SK-N-SH (cell line): ENCODE results near the gene IFNAR1. TPM values are rescaled to one million over a fixed set of nuclear protein-coding genes. Genes with fewer than 3 reads are reported as not detected.

Experiments
- CTCF ChIA-PET: fragments of 300-600, 350-600 bp; formaldehyde crosslinking; extraction: SDS; loops from one replicate; lab custom pipeline; 2021; lab: Yijun Ruan, JAX
- POLR2A ChIA-PET: fragments of 350-600 bp; sonication (Branson Sonifier 250); formaldehyde crosslinking; extraction: SDS; loops from one replicate; lab custom pipeline; 2020; ENCODE audit warnings: antibody characterized with exemption, inconsistent platforms; lab: Yijun Ruan, JAX
- DNase-seq: peaks from one replicate; pipeline ENCODE4 v3.0.0; 2012
- H2AFZ ChIP-seq: fragments of 200-600 bp; sonication (generic); 2 replicates; pipeline ENCODE4 v1.8.1; 2016; ENCODE audit warnings: antibody characterized with exemption, mild to moderate bottlenecking, low read depth
- H3F3A ChIP-seq: fragments of 200-600 bp; sonication (generic); replicated peaks from 2 replicates; pipeline ENCODE3; 2016; ENCODE audit warnings: antibody characterized with exemption, mild to moderate bottlenecking; ENCODE audit not compliant: insufficient read depth
- H3K27ac ChIP-seq, 2 experiments: fragments of 200-500 bp in 1 of 2; fragments of 200-600 bp in 1 of 2; sonication (Bioruptor generic) in 1 of 2; sonication (generic), shearing (Covaris generic) in 1 of 2; 2 replicates each; pipeline versions ENCODE4 v1.5.1 to v1.6.1; 2014 to 2016; ENCODE audit warnings: low read depth in 2 of 2, inconsistent platforms in 1 of 2, low read length in 1 of 2, mild to moderate bottlenecking in 1 of 2, mixed read lengths in 1 of 2
- H3K27me3 ChIP-seq: fragments of 200-600 bp; sonication (generic), shearing (Covaris generic); 2 replicates; pipeline ENCODE4 v1.6.1; 2016; ENCODE audit warnings: mixed run types; ENCODE audit not compliant: insufficient read depth
- H3K36me3 ChIP-seq, 2 experiments: fragments of 200-500 bp in 1 of 2; fragments of 200-600 bp in 1 of 2; sonication (Bioruptor generic) in 1 of 2; sonication (generic) in 1 of 2; replicated peaks in 1 of 2; 2 replicates each; pipeline versions ENCODE3 to v1.5.1; 2014 to 2016; ENCODE audit warnings: low read length in 1 of 2, mild to moderate bottlenecking in 1 of 2; ENCODE audit not compliant: insufficient read depth in 2 of 2, control insufficient read depth in 1 of 2
- H3K4me1 ChIP-seq, 2 experiments: fragments of 200-500 bp in 1 of 2; fragments of 200-600 bp in 1 of 2; sonication (Bioruptor generic) in 1 of 2; sonication (generic), shearing (Covaris generic) in 1 of 2; 2 replicates each; pipeline versions ENCODE4 v1.5.1 to v1.6.1; 2014 to 2016; ENCODE audit warnings: low read depth in 1 of 2, low read length in 1 of 2, mixed run types in 1 of 2; ENCODE audit not compliant: insufficient read depth in 2 of 2, control insufficient read depth in 1 of 2
- H3K4me2 ChIP-seq: fragments of 200-600 bp; sonication (generic), shearing (Covaris generic); 2 replicates; pipeline ENCODE4 v1.6.1; 2017; ENCODE audit warnings: mixed run types
- H3K4me3 ChIP-seq, 2 experiments: fragments of 200-500 bp in 1 of 2; fragments of 200-600 bp in 1 of 2; sonication (Bioruptor generic) in 1 of 2; sonication (generic), shearing (Covaris generic) in 1 of 2; 2 replicates each; pipeline versions ENCODE4 v1.5.1 to v1.8.1; 2014 to 2016; ENCODE audit warnings: low read depth in 2 of 2, inconsistent platforms in 1 of 2, low read length in 1 of 2, mild to moderate bottlenecking in 1 of 2, mixed read lengths in 1 of 2, moderate library complexity in 1 of 2
- H3K79me2 ChIP-seq: fragments of 200-600 bp; sonication (generic); 2 replicates; pipeline ENCODE4 v1.8.1; 2017; ENCODE audit warnings: mild to moderate bottlenecking; ENCODE audit not compliant: insufficient read depth
- H3K9ac ChIP-seq: fragments of 200-600 bp; sonication (generic); 2 replicates; pipeline ENCODE4 v1.6.1; 2017; ENCODE audit warnings: mixed run types
- H3K9me2 ChIP-seq: fragments of 200-600 bp; sonication (generic); 2 replicates; pipeline ENCODE4 v1.6.1; 2017; ENCODE audit warnings: mixed run types
- H3K9me3 ChIP-seq: fragments of 200-600 bp; sonication (generic); 2 replicates; pipeline ENCODE4 v1.6.1; 2017; ENCODE audit warnings: mixed run types, mild to moderate bottlenecking, moderate library complexity
- H4K20me1 ChIP-seq: fragments of 200-600 bp; sonication (generic); 2 replicates; pipeline ENCODE4 v1.6.1; 2017; ENCODE audit warnings: mild to moderate bottlenecking, mixed run types; ENCODE audit not compliant: insufficient read depth
- ELF1 ChIP-seq: IDR thresholded peaks from 2 replicates; pipeline ENCODE4 v1.4.0; 2012
- EP300 ChIP-seq, 2 experiments: IDR thresholded peaks; 2 replicates each; pipeline versions ENCODE4 v1.4.0 to v1.6.1; 2012; ENCODE audit warnings: borderline replicate concordance in 1 of 2, low read depth in 1 of 2, low read length in 1 of 2
- FOSL2 ChIP-seq: IDR thresholded peaks from 2 replicates; pipeline ENCODE4 v1.4.0; 2012; ENCODE audit warnings: low read depth, mild to moderate bottlenecking, moderate library complexity, borderline replicate concordance
- FOXJ3 ChIP-seq: sonication (generic); formaldehyde crosslinking; IDR thresholded peaks from 2 replicates; pipeline ENCODE4 v1.5.1; 2020; ENCODE audit warnings: mild to moderate bottlenecking, missing genetic modification reagents
- GATA2 ChIP-seq: sonication (generic); formaldehyde crosslinking; IDR thresholded peaks from 2 replicates; pipeline ENCODE4 v1.5.0; 2020; ENCODE audit warnings: mild to moderate bottlenecking, missing genetic modification reagents
- JUND ChIP-seq: IDR thresholded peaks from 2 replicates; pipeline ENCODE4 v1.4.0; 2012
- MEF2A ChIP-seq: IDR thresholded peaks from 2 replicates; pipeline ENCODE4 v1.4.0; 2012; ENCODE audit warnings: low read depth, borderline replicate concordance
- MXI1 ChIP-seq: IDR thresholded peaks from 2 replicates; pipeline ENCODE4 v1.6.1; 2012; ENCODE audit warnings: mild to moderate bottlenecking, low read depth, low read length, improper control_type of control experiment
- NFIC ChIP-seq: IDR thresholded peaks from 2 replicates; pipeline ENCODE4 v1.4.0; 2012; ENCODE audit warnings: borderline replicate concordance
- RAD21 ChIP-seq: IDR thresholded peaks from 2 replicates; pipeline ENCODE4 v1.6.1; 2012; ENCODE audit warnings: mild to moderate bottlenecking, low read length
- RFX5 ChIP-seq: IDR thresholded peaks from 2 replicates; pipeline ENCODE4 v1.6.1; 2012; ENCODE audit warnings: mild to moderate bottlenecking, improper control_type of control experiment, low read length
- RXRA ChIP-seq: IDR thresholded peaks from 2 replicates; pipeline ENCODE4 v1.4.0; 2012; ENCODE audit warnings: low read depth, mild to moderate bottlenecking, borderline replicate concordance
- SIN3A ChIP-seq: IDR thresholded peaks from 2 replicates; pipeline ENCODE4 v1.6.1; 2012; ENCODE audit warnings: low read depth, mild to moderate bottlenecking, low read length, moderate library complexity, borderline replicate concordance
- TAF1 ChIP-seq: IDR thresholded peaks from 2 replicates; pipeline ENCODE4 v1.6.1; 2012; ENCODE audit warnings: low read depth, mild to moderate bottlenecking, low read length, moderate library complexity, borderline replicate concordance
- WGBS: methylation state at CpG from one replicate; pipeline ENCODE4 v1.1.6; 2017; ENCODE audit warnings: low lambda C conversion rate; 5-methylcytosine and 5-hydroxymethylcytosine counted together
- polyA plus RNA-seq, 3 experiments: library from polyadenylated mRNA; depleted of rRNA; stranded (reverse); fragments of >200 nt; gene quantifications; 2 replicates each; pipeline ENCODE4 v1.2.3, GENCODE V29; 2012
- TF ChIP-seq, protein P1 (sequence below): fragments of 200-600 bp; sonication (generic); IDR thresholded peaks from 2 replicates; pipeline ENCODE4 v1.6.1; 2017; ENCODE audit warnings: antibody characterized with exemption, mild to moderate bottlenecking, moderate library complexity
- TF ChIP-seq, protein P2 (sequence below): IDR thresholded peaks from 2 replicates; pipeline ENCODE4 v1.4.0; 2012; ENCODE audit warnings: low read depth, borderline replicate concordance
- TF ChIP-seq, protein P3 (sequence below): IDR thresholded peaks from 2 replicates; pipeline ENCODE4 v1.4.0; 2012; ENCODE audit warnings: low read depth, borderline replicate concordance
- TF ChIP-seq, protein P4 (sequence below): IDR thresholded peaks from 2 replicates; pipeline ENCODE4 v1.6.1; 2012; ENCODE audit warnings: mild to moderate bottlenecking, low read depth, low read length, moderate library complexity
- TF ChIP-seq, protein P5 (sequence below): IDR thresholded peaks from 2 replicates; pipeline ENCODE4 v1.4.0; 2012; ENCODE audit warnings: low read depth
- TF ChIP-seq, protein P6 (sequence below): IDR thresholded peaks from 2 replicates; pipeline ENCODE4; 2012

Gene IFNAR1
- polyA plus RNA-seq, 1 of the 3 experiments (the other 2 are of a cell fraction): 12.2 TPM

DNA sequence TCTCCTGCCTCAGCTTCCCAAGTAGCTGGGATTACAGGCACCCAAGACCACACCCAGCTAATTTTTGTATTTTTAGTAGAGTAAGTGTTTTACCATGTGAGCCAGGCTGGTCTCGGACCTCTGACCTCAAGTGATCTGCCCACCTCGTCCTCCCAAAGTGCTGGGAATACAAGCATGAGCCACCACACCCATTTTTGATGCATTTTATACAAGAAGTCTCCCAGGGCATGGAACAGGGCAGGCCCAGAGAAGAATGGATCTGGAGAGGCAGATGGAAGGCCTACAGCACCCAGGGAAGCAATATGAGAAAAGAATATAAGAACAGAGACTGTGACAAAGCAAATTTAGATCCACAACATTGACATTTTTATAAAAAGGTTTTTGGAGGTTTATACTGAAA is 18.8 kb upstream of the IFNAR1 start (continued):
- TF ChIP-seq, protein P1, sequence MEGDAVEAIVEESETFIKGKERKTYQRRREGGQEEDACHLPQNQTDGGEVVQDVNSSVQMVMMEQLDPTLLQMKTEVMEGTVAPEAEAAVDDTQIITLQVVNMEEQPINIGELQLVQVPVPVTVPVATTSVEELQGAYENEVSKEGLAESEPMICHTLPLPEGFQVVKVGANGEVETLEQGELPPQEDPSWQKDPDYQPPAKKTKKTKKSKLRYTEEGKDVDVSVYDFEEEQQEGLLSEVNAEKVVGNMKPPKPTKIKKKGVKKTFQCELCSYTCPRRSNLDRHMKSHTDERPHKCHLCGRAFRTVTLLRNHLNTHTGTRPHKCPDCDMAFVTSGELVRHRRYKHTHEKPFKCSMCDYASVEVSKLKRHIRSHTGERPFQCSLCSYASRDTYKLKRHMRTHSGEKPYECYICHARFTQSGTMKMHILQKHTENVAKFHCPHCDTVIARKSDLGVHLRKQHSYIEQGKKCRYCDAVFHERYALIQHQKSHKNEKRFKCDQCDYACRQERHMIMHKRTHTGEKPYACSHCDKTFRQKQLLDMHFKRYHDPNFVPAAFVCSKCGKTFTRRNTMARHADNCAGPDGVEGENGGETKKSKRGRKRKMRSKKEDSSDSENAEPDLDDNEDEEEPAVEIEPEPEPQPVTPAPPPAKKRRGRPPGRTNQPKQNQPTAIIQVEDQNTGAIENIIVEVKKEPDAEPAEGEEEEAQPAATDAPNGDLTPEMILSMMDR: no peak
- no peak for TF ChIP-seq TAF1
- no peak for TF ChIP-seq MEF2A
- TF ChIP-seq, protein P2, sequence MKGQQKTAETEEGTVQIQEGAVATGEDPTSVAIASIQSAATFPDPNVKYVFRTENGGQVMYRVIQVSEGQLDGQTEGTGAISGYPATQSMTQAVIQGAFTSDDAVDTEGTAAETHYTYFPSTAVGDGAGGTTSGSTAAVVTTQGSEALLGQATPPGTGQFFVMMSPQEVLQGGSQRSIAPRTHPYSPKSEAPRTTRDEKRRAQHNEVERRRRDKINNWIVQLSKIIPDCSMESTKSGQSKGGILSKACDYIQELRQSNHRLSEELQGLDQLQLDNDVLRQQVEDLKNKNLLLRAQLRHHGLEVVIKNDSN: no peak
- no peak for TF ChIP-seq NFIC
- TF ChIP-seq, protein P3, sequence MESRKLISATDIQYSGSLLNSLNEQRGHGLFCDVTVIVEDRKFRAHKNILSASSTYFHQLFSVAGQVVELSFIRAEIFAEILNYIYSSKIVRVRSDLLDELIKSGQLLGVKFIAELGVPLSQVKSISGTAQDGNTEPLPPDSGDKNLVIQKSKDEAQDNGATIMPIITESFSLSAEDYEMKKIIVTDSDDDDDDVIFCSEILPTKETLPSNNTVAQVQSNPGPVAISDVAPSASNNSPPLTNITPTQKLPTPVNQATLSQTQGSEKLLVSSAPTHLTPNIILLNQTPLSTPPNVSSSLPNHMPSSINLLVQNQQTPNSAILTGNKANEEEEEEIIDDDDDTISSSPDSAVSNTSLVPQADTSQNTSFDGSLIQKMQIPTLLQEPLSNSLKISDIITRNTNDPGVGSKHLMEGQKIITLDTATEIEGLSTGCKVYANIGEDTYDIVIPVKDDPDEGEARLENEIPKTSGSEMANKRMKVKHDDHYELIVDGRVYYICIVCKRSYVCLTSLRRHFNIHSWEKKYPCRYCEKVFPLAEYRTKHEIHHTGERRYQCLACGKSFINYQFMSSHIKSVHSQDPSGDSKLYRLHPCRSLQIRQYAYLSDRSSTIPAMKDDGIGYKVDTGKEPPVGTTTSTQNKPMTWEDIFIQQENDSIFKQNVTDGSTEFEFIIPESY: no peak
- no peak for TF ChIP-seq SIN3A

DNA sequence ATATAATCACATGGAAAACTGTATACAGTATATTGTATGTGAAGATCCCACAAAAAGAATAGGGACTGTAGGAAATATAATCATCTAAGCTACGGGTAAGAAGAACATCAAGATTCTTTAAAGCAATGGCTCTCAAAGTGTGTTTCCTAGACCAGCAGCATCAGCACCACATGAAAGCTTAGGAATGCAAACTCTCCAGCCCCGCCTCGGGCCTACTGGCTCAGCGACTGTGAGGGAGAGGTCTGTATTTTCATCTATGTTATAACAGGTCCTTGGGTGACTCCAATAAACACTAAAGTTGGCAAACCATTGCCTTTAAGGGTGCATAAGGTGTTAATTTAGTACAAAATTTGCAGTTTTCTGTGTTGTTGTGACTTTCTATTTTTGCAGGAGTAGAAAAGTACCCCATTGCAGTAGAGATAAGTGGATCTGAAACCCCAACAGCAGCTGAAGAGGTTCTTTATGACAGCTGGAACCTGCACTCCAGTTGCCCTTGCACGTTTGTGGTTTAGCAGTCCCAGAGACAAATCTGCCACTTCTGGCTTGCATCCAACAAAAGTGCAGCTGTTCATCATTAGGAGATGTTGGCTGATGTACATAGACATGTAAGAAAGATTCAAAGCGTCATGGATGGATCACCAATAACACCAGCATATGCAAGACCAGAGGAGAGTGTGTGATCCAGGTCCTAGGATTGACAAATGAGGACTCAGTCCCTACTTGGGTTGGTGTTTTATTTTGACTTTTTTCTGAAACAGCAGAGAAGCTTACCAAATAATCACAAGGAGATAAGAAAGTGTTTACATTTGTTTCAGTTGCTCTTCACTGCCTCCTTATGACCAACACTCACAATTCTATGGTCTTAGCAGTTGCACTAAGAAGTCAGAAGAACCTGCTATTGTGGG is 15.9 kb upstream of the IFNAR1 start:
- H3K27ac ChIP-seq: peak overlapping the region in 1 of 2 experiments; percentile 58; a peak in 2 of 4 replicates
- no peaks in the 10 kb centered on the region for H3K36me3 ChIP-seq
- CTCF ChIA-PET: interaction anchor here (0.7 to 1.7 kb wide), 9 partner anchors 9 to 109 kb away, joined by 3 to 5 read pairs (median 3); partner anchors contain the start of gene IFNAR2
- no peak overlapping the region for H3K4me2 ChIP-seq
- peaks cover 7% of the 10 kb centered on the region; the same call in 1 of the 2 replicates for H3K9me3 ChIP-seq
- WGBS: 24% methylated on average over 6 of the region's 6 CpGs
- POLR2A ChIA-PET: interaction anchor here (1.1 to 1.2 kb wide), 2 partner anchors 16 to 171 kb away, joined by 4 to 5 read pairs; partner anchors contain the start of genes IFNAR1 and TMEM50B
- no peaks in the 10 kb centered on the region for H3K27me3 ChIP-seq
- peak; percentile 47 for DNase-seq
- no peaks in the 10 kb centered on the region for H3F3A ChIP-seq
- H2AFZ ChIP-seq: no peak overlapping the region
- no peaks in the 10 kb centered on the region for H4K20me1 ChIP-seq
- peaks cover 0 to 7% of the 10 kb centered on the region in 2 experiments; a peak in 2 of 4 replicates for H3K4me1 ChIP-seq
- no peaks in the 10 kb centered on the region for H3K79me2 ChIP-seq
- no peaks in the 10 kb centered on the region for H3K9me2 ChIP-seq
- no peak overlapping the region for H3K9ac ChIP-seq
- no peak overlapping the region for H3K4me3 ChIP-seq
- TF ChIP-seq GATA2 (CRISPR knock-in tag) (peak; percentile 50; the same call in 1 of the 2 replicates), MXI1 (peak; percentile 41; the same call in 1 of the 2 replicates), RAD21 (no peak; the same call in 1 of the 2 replicates), ELF1 (no peak), RXRA (no peak), FOXJ3 (CRISPR knock-in tag) (0 out of 2 replicates have a peak, but pooled peaks have one; percentile 26), MEF2A (no peak), JUND (no peak), EP300 (IDR thresholded peaks at IDR 0.05; ENCODE audit: borderline replicate concordance in 1 of 2, low read depth in 1 of 2, low read length in 1 of 2) (peak in 1 of 2 experiments; percentile 47; a peak in 2 of 4 replicates), RFX5 (no peak), FOSL2 (no peak)
- TF ChIP-seq, protein P4, sequence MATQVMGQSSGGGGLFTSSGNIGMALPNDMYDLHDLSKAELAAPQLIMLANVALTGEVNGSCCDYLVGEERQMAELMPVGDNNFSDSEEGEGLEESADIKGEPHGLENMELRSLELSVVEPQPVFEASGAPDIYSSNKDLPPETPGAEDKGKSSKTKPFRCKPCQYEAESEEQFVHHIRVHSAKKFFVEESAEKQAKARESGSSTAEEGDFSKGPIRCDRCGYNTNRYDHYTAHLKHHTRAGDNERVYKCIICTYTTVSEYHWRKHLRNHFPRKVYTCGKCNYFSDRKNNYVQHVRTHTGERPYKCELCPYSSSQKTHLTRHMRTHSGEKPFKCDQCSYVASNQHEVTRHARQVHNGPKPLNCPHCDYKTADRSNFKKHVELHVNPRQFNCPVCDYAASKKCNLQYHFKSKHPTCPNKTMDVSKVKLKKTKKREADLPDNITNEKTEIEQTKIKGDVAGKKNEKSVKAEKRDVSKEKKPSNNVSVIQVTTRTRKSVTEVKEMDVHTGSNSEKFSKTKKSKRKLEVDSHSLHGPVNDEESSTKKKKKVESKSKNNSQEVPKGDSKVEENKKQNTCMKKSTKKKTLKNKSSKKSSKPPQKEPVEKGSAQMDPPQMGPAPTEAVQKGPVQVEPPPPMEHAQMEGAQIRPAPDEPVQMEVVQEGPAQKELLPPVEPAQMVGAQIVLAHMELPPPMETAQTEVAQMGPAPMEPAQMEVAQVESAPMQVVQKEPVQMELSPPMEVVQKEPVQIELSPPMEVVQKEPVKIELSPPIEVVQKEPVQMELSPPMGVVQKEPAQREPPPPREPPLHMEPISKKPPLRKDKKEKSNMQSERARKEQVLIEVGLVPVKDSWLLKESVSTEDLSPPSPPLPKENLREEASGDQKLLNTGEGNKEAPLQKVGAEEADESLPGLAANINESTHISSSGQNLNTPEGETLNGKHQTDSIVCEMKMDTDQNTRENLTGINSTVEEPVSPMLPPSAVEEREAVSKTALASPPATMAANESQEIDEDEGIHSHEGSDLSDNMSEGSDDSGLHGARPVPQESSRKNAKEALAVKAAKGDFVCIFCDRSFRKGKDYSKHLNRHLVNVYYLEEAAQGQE: no peak
- TF ChIP-seq, protein P5, sequence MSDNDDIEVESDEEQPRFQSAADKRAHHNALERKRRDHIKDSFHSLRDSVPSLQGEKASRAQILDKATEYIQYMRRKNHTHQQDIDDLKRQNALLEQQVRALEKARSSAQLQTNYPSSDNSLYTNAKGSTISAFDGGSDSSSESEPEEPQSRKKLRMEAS: no peak
- TF ChIP-seq, protein P6, sequence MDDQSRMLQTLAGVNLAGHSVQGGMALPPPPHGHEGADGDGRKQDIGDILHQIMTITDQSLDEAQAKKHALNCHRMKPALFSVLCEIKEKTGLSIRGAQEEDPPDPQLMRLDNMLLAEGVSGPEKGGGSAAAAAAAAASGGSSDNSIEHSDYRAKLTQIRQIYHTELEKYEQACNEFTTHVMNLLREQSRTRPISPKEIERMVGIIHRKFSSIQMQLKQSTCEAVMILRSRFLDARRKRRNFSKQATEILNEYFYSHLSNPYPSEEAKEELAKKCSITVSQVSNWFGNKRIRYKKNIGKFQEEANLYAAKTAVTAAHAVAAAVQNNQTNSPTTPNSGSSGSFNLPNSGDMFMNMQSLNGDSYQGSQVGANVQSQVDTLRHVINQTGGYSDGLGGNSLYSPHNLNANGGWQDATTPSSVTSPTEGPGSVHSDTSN: no peak
